Omental fat pad (tissue), 4 donors: ENCODE results near the gene UBE2C. TPM values are rescaled to one million over a fixed set of nuclear protein-coding genes. Genes with fewer than 3 reads are reported as not detected.

ENCODE experiments used
- ATAC-seq: fragments of 150-250 bp; one replicate; pipeline ENCODE4 v1.9.1; 2016; ENCODE audit warnings: mild to moderate bottlenecking, moderate library complexity; ENCODE audit not compliant: low FRiP score
- DNase-seq: peaks from one replicate; pipeline ENCODE4 v3.0.0-alpha.2; 2019; ENCODE audit warnings: low spot score
- small RNA-seq: library from RNA; depleted of rRNA; stranded (forward); fragments of <200 nt; gene quantifications from one replicate; pipeline ENCODE3, GENCODE V24; 2016
- total RNA-seq, 4 donors: library from RNA; depleted of rRNA; stranded (reverse); fragments of >200 nt; gene quantifications; one replicate each; pipeline ENCODE4 v1.1.0, GENCODE V29; 2016
- TF ChIP-seq, protein P1 (sequence below), 3 donors: fragments of 450-650 bp; IDR thresholded peaks; one replicate each; pipeline ENCODE4 v1.5.1; 2016 to 2017; ENCODE audit warnings: antibody characterized with exemption in 3 of 3, mild to moderate bottlenecking in 3 of 3, moderate library complexity in 2 of 3

Gene UBE2C
- total RNA-seq, 4 donors from 2014 or later: 1.4 to 10.1 TPM; not detected in 2

GRCh38 chr20:45859916-45860315 lies 47.5 kb downstream of the UBE2C start:
- TF ChIP-seq, protein P1, sequence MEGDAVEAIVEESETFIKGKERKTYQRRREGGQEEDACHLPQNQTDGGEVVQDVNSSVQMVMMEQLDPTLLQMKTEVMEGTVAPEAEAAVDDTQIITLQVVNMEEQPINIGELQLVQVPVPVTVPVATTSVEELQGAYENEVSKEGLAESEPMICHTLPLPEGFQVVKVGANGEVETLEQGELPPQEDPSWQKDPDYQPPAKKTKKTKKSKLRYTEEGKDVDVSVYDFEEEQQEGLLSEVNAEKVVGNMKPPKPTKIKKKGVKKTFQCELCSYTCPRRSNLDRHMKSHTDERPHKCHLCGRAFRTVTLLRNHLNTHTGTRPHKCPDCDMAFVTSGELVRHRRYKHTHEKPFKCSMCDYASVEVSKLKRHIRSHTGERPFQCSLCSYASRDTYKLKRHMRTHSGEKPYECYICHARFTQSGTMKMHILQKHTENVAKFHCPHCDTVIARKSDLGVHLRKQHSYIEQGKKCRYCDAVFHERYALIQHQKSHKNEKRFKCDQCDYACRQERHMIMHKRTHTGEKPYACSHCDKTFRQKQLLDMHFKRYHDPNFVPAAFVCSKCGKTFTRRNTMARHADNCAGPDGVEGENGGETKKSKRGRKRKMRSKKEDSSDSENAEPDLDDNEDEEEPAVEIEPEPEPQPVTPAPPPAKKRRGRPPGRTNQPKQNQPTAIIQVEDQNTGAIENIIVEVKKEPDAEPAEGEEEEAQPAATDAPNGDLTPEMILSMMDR (IDR thresholded peaks at IDR 0.05): no peak
- no peak for DNase-seq
- ATAC-seq: no peak

GRCh38 chr20:45860560-45861220 lies 48.2 kb downstream of the UBE2C start:
- DNase-seq: no peak
- no peak for ATAC-seq
- TF ChIP-seq, protein P1 (IDR thresholded peaks at IDR 0.05): no peak

GRCh38 chr20:45861221-45862075 lies 49.0 kb downstream of the UBE2C start:
- TF ChIP-seq, protein P1 (IDR thresholded peaks at IDR 0.05): no peak
- DNase-seq (no peak), ATAC-seq (no peak)

DNA sequence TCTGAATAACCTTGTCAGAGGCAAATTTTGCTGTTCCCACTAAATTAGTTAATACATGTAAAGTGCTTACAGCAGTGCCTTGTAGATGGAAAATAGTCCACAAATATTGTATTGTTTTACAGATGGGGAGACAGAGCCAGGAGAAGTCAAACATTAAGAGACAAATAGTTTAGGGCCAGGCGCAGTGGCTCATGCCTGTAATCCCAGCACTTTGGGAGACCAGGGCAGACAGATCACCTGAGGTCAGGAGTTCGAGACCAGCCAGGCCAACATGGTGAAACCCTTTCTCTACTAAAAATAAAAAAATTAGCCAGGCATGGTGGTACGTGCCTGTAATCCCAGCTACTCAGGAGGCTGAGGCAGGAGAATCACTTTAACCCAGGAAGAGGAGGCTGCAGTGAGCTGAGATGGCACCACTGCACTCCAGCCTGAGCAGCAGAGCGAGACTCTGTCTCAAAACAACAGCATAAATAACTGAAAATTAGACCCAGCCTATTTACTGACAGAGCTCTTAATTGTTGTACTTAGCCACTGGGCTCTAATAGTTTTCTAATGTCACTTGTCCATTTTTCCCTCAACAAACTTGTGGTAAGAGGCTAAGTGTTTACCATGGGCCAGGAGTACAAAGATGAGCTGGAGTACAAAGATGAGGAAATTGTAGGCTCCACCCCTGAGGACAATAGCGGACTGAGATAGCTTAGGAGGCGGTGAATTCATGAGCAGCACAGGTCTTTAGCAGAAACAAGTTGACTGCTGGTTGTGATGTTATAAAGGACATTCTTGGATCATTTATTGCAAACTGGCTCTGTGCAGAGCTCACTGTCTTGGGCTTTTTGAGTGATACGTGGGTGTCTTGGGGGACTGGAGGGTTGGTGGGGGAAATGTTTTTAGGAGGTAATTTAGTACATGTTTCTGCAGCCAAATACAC lies 51.4 kb downstream of the UBE2C start:
- ATAC-seq (no peak), DNase-seq (no peak)
- TF ChIP-seq, protein P1 (IDR thresholded peaks at IDR 0.05): no peak

DNA sequence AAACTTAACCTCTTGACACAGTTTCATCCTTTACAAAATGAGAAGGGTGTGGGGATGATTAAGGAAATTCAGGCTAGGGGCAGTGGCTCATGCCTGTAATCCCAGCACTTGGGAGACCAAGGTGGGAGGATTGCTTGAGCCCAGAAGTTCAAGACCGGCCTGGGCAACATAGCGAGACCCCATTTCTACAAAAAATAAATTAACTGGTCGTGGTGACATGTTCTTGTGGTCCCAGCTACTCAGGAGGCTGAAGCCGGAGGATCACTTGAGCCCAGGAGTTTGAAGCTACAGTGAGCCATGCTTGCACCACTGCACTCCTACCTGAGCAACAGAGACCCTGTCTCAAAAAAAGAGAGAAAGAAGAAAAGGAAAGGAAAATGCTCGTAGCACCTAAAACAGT lies 54.0 kb downstream of the UBE2C start:
- ATAC-seq: no peak
- DNase-seq: no peak
- TF ChIP-seq, protein P1 (IDR thresholded peaks at IDR 0.05): no peak

Small RNA genes within 50 kb of the gene (small RNA-seq; reads per million reads assigned to genes)
- not detected for gene RNU6ATAC38P

Other genes with a start within 250 kb of the UBE2C start
- gene WFDC8, start 233.4 kb upstream of the UBE2C start, total RNA-seq: not detected
- not detected for gene WFDC10A, start 182.9 kb upstream of the UBE2C start, total RNA-seq
- not detected for gene WFDC9, start 181.4 kb upstream of the UBE2C start, total RNA-seq
- not detected for gene WFDC11, start 142.4 kb upstream of the UBE2C start, total RNA-seq
- not detected for gene WFDC13, start 110.6 kb upstream of the UBE2C start, total RNA-seq
- under 1 TPM in 1 of 4 donors, not detected in 3; 0.93 TPM for gene WFDC10B, start 107.6 kb upstream of the UBE2C start, total RNA-seq
- not detected for gene SPINT4, start 90.3 kb upstream of the UBE2C start, total RNA-seq
- gene WFDC3, start 20.8 kb upstream of the UBE2C start, total RNA-seq: 1 to 10 TPM in 1 of 4 donors, not detected in 3; 1.6 TPM
- 10 to 100 TPM; 12.7 to 38.6 (median 18.1) TPM for gene DNTTIP1, start 20.7 kb upstream of the UBE2C start, total RNA-seq
- gene TNNC2, start 14.7 kb downstream of the UBE2C start, total RNA-seq: 1 to 10 TPM in 3 of 4 donors, not detected in 1; 1.2 to 2.2 (median 1.5) TPM
- gene SNX21, start 21.2 kb downstream of the UBE2C start, total RNA-seq: 100 to 1,000 TPM in 1 of 4 donors, 10 to 100 TPM in 3; 42.6 to 147 (median 66.8) TPM
- 10 to 100 TPM; 16.1 to 35.0 (median 30.8) TPM for gene ACOT8, start 44.7 kb downstream of the UBE2C start, total RNA-seq
- 1 to 10 TPM; 2.3 to 5.0 (median 3.1) TPM for gene ZSWIM3, start 45.0 kb downstream of the UBE2C start, total RNA-seq
- 1 to 10 TPM; 5.5 to 9.9 (median 7.0) TPM for gene ZSWIM1, start 68.6 kb downstream of the UBE2C start, total RNA-seq
- gene SPATA25, start 75.0 kb downstream of the UBE2C start, total RNA-seq: 10 to 100 TPM in 1 of 4 donors, 1 to 10 TPM in 3; 1.8 to 27.0 (median 3.6) TPM
- gene NEURL2, start 78.6 kb downstream of the UBE2C start, total RNA-seq: 10 to 100 TPM in 3 of 4 donors, 1 to 10 TPM in 1; 8.5 to 32.0 (median 11.6) TPM
- gene CTSA, start 78.7 kb downstream of the UBE2C start, total RNA-seq: 100 to 1,000 TPM in 1 of 4 donors, 10 to 100 TPM in 3; 79.2 to 148 (median 85.9) TPM
- 1,000 to 10,000 TPM in 1 of 4 donors, 100 to 1,000 TPM in 3; 215 to 1,101 (median 301) TPM for gene PLTP, start 99.5 kb downstream of the UBE2C start, total RNA-seq
- gene PCIF1, start 122.0 kb downstream of the UBE2C start, total RNA-seq: 10 to 100 TPM; 18.8 to 36.9 (median 25.8) TPM
- gene ZNF335, start 159.6 kb downstream of the UBE2C start, total RNA-seq: 10 to 100 TPM; 14.5 to 29.1 (median 19.7) TPM
- 10 to 100 TPM in 2 of 4 donors, 1 to 10 TPM in 1, under 1 TPM in 1; 0.84 to 90.4 (median 13.7) TPM for gene MMP9, start 196.3 kb downstream of the UBE2C start, total RNA-seq
- gene SLC12A5, start 216.6 kb downstream of the UBE2C start, total RNA-seq: under 1 TPM in 1 of 4 donors, not detected in 3; 0.19 TPM